Rectal smooth muscle tissue (tissue), 1 donor: ENCODE measurements around the gene SPATA32.

Experiments
- H3K27ac ChIP-seq: one replicate; pipeline ENCODE4 v1.7.0; 2013; ENCODE audit warnings: low read depth, low read length, inconsistent platforms
- H3K27me3 ChIP-seq: one replicate; pipeline ENCODE4 v1.7.0; 2013; ENCODE audit warnings: low read length; ENCODE audit not compliant: control insufficient read depth, insufficient read depth
- H3K36me3 ChIP-seq: one replicate; pipeline ENCODE4 v1.7.0; 2013; ENCODE audit warnings: low read length; ENCODE audit not compliant: control insufficient read depth, insufficient read depth
- H3K4me1 ChIP-seq: one replicate; pipeline ENCODE4 v1.7.0; 2013; ENCODE audit warnings: low read length; ENCODE audit not compliant: control insufficient read depth, insufficient read depth
- H3K4me3 ChIP-seq: one replicate; pipeline ENCODE4 v1.7.0; 2013; ENCODE audit warnings: low read length
- H3K9ac ChIP-seq: one replicate; pipeline ENCODE4 v1.7.0; 2013; ENCODE audit warnings: low read length

The SPATA32 gene

DNA sequence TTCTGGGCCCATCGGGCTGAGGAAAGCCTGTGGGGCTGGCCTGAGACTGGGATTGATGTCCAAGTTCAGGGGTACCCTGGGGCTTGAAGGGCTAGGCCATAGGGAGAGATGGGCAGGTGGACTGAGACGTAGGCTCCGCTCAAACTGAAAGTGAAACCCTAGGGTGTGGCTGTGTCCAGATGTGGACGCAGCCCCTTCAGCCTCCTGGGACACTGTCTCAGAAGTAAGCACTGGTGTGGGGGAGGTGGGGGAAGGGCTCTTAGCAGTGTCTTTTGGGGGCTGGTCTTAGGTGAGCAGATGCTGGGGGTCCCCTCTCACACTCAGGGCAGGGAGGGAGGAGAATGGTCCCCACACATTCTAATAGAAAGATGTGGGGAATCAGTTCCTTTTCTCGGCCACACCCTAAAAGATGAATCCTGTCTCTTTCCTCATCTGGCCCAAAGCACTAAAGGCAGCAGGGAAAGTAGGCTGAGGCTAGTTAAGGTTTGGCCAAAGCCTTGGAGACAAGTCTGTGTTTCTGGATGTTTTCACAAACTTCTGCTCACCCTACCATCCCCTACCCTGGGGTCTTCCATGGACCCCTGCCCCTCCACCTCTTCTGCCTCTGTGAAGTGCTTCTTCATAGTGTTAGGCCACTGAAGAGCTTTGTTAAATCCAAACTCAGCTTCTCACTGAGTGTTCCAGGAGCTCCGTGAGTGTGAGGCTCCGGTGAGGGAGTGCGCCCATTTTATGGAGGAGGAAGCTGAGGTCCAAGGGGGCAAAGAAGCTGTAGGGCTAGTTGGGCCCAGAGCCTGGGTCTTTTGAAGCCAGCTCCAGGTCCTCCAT is 34.6 kb downstream of the SPATA32 start:
- H3K27me3 ChIP-seq = no peaks in the 10 kb centered on the region
- H3K4me1 ChIP-seq = peaks cover 2% of the 10 kb centered on the region
- peak overlapping the region; percentile 23 for H3K4me3 ChIP-seq
- no peak overlapping the region for H3K9ac ChIP-seq
- no peaks in the 10 kb centered on the region for H3K36me3 ChIP-seq
- peak overlapping the region; percentile 48 for H3K27ac ChIP-seq

DNA sequence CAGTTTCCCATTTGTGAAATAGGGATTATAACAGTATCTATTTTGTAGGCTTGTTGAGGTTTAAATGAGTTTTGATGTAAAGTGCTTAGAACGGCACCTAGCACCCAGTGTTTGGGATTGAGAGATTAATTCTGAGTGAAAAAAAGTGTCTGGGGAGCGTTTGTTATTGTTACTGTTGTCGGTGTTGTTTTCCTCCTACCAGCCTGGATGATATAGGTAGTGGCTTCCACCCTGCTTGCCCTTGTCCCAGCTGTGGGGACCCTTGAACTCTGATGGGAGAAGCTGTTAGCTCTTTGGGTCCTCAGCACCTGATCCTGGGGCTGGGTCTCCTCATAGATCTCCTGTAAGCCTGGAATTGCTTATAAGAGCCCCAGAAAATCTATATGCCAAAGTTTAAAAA is 35.3 kb downstream of the SPATA32 start:
- Histone ChIP-seq H3K9ac (no peak overlapping the region), H3K4me3 (peak overlapping the region; percentile 29)

DNA sequence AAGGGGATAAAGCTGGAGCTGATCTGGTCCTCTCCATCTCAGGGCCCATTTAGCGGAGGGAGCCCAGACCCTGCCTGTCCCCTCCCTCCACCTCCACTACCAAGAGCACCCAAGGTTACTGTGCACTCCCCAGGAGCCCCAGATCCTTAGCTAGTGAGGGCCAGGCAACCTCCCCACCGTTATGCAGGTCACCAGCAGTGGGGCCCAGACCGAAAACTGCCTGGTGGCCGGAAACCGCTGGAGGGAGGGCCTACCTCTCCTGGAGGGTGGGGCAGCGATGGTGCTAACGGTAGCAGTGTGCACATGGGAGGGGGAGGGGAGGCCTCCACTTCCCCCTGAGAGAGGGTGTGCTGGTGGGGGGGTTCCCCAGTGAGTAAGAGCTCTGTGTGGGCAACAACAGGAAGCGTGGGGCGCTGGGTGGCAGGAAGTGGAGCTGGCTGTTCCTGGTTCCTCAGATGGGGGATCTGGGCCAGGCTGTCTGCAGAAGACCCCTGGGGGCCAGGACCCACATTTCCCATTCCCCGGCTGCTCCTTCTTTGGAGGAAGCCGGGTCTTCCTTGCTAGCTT is 35.8 kb downstream of the SPATA32 start:
- H3K9ac ChIP-seq = no peak overlapping the region
- no peaks in the 10 kb centered on the region for H3K36me3 ChIP-seq
- peak overlapping the region; percentile 29 for H3K4me3 ChIP-seq
- H3K27ac ChIP-seq = no peak overlapping the region
- peaks cover 2% of the 10 kb centered on the region for H3K4me1 ChIP-seq
- H3K27me3 ChIP-seq = no peaks in the 10 kb centered on the region

More for the DNA sequence above, 35.3 kb downstream of the SPATA32 start:
- Histone ChIP-seq H3K27me3 (no peaks in the 10 kb centered on the region), H3K36me3 (no peaks in the 10 kb centered on the region), H3K4me1 (peaks cover 2% of the 10 kb centered on the region), H3K27ac (no peak overlapping the region)

DNA sequence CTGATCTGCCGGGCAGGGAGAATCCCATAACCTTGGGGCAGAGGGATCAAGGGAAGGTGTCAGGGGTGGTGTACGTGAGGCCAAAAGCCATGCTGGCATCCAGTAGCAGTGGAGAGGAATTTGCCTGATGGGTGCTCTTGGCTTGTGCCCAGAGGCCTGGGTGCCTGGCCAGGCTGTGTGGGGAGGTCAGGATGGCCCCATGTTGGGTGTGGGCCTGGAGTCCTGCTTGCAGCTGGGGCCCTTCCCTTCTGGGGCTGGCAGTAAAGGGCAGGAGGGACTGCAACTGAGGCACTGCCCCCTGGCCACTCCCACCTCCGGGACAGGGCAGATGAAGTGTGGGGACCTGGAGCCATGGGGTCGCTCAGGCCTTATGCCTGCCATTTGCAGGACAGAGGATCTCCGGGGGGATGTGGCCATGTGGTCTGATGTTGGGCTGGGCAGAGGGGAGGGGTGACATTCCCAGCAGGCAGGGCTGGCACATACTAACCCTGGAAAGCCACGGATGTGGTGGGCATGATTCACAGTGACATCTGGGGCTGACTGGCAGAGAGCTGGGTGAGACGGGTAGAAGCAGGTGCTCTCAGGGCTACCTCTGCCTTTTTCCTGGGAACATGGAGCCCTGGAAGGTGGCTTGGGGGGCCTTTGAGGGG is 36.7 kb downstream of the SPATA32 start:
- H3K27me3 ChIP-seq = no peaks in the 10 kb centered on the region
- H3K36me3 ChIP-seq = no peaks in the 10 kb centered on the region
- H3K27ac ChIP-seq = no peak overlapping the region
- peaks cover 2% of the 10 kb centered on the region for H3K4me1 ChIP-seq
- no peak overlapping the region for H3K4me3 ChIP-seq
- no peak overlapping the region for H3K9ac ChIP-seq

DNA sequence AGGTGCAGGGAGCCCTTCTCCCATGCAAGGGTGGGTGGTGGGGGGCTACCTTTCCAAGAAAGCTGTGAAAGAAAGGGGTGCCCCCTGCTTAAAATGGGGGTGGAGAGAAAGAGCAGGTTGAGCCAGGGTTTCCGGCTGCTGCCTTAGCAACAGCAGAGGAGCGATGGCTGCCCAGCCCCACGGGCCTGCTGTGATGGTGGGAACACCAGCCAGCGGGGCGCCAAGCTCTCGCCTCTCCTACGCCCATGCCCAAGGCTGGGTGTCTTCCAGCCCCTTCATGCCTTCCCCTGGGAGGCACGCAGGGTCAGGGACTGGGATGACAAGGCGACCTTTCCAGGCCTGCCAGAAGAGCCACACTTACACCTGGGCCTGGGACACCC is 37.2 kb downstream of the SPATA32 start:
- no peaks in the 10 kb centered on the region for H3K27me3 ChIP-seq
- no peaks in the 10 kb centered on the region for H3K36me3 ChIP-seq
- no peaks in the 10 kb centered on the region for H3K4me1 ChIP-seq
- H3K4me3 ChIP-seq = no peak overlapping the region
- H3K9ac ChIP-seq = no peak overlapping the region
- H3K27ac ChIP-seq = no peak overlapping the region

DNA sequence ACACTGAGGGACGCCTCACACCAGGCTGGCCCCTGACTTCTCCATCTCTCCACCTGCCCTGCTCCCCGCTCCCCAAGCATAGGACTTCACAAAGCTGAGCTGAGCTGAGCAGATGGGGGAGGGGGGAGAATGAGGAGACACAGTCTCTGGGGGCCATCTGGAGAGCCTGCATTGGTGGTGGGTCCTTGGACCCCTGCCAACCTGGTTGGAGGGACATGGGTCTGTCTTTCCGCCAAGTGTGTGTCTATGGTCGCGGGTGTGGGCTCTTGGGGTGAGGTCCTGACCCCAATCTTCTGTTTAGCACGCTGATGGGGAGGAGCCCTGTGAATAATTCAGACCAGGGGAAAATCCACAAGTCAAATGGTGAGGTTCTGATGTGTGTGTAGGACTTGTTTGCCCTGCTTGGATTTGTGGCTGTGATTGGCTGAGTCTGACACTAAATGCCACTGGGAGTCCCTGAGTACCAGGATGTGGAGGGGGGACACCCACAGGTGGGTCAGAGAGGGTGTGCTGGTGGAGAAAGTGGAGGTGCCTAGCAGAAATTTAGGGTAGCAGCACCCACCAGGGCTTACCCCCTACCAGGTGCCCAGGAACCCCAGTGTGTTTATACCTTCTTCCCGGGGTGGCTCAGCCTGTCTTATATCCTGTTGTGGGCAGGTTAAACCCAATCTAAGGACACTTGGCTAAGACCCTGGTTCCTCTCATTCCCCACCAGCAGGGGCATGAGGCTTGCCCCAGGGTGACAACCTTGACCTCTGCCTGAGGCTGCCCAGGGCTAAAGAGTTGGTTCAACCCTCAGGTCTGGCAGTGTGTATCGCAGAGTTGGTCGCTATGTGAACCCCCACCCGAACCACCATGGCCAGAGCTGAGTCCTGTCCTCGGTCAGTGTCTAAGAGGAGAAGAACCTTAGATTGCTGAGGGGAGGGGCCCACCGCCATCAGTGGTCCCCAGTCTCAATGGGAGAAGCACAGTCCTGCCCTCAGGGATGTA is 38.1 kb downstream of the SPATA32 start:
- Histone ChIP-seq H3K4me1 (no peaks in the 10 kb centered on the region), H3K27me3 (no peaks in the 10 kb centered on the region), H3K36me3 (no peaks in the 10 kb centered on the region), H3K27ac (no peak overlapping the region), H3K4me3 (peak overlapping the region; percentile 53), H3K9ac (peak overlapping the region; percentile 8)

DNA sequence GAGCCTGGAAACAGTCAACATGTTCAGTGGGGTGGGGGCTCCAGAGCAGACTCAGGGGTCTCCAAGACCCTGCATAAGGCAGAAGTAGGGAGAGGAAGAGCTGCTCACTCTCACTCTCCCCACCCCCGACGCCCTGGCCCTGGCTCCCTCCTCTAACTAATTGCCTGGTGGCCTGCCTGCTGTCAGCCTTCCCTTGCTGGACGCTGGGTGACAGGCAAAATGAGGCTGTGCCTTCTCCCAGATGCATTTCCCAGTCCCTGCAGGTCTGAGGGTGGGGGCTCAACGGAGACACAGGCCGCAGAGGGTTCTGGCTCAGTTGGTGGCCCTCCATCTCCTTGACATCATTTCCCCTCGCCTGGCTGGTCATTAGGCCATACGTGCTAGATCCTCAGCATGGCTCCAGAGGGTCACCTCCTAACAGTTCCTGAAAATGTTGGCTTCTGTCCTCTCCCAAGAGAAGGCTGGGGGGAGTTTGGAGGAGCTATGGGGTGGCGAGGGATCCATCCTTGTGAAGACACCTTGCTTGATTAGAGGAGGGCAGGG is 38.8 kb downstream of the SPATA32 start:
- no peak overlapping the region for H3K27ac ChIP-seq
- no peaks in the 10 kb centered on the region for H3K4me1 ChIP-seq
- H3K4me3 ChIP-seq = peak overlapping the region; percentile 53
- no peaks in the 10 kb centered on the region for H3K36me3 ChIP-seq
- no peaks in the 10 kb centered on the region for H3K27me3 ChIP-seq
- peak overlapping the region; percentile 22 for H3K9ac ChIP-seq

DNA sequence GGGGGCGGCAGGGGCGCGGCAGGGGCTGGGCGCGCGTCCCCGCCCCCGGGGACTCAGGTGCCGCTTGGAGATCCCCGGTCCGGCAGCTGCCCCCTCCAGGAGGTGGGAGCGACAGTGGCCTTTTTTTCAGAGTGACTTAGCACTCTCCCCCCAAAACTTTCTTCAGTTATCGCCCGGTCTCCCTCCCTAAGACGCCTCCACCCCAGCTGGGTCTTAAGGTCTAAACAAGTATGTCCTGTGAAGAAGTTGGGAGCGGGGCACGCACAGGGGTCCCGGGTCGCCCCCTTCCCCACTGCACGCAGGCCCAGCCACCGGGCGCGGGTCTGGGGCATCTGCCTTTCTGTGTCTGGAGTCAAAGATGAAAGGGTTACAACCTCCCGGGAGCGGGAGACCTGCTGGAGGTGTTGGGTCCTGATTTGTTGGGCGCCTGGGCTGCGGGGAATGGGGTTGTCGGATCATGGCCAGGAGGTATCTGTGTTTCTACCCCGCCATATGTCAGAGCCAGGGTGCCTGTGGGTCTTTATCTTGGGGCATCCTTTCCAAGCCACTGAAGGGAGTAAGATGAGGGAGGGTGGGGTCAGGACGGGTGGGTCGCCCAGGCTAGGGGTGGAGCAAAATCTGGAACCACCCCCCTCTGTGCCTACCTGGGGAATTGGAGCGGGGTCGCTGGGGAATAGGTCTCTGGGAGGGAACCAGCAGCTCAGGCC is 39.5 kb downstream of the SPATA32 start:
- H3K27ac ChIP-seq = no peak overlapping the region
- H3K4me3 ChIP-seq = peak overlapping the region; percentile 53
- H3K36me3 ChIP-seq = no peaks in the 10 kb centered on the region
- H3K4me1 ChIP-seq = no peaks in the 10 kb centered on the region
- no peaks in the 10 kb centered on the region for H3K27me3 ChIP-seq
- H3K9ac ChIP-seq = peak overlapping the region; percentile 22

DNA sequence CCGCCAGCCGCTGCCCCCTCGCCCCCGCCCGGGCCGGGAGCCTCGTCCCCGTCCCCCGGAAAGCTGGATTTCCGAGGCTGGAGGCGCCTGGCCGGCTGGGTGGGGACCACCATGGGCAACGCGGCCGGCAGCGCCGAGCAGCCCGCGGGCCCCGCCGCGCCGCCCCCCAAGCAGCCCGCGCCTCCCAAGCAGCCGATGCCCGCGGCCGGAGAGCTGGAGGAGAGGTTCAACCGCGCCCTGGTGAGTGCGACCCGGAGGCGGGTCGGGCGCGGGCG is 39.9 kb downstream of the SPATA32 start:
- H3K9ac ChIP-seq = no peak overlapping the region

DNA sequence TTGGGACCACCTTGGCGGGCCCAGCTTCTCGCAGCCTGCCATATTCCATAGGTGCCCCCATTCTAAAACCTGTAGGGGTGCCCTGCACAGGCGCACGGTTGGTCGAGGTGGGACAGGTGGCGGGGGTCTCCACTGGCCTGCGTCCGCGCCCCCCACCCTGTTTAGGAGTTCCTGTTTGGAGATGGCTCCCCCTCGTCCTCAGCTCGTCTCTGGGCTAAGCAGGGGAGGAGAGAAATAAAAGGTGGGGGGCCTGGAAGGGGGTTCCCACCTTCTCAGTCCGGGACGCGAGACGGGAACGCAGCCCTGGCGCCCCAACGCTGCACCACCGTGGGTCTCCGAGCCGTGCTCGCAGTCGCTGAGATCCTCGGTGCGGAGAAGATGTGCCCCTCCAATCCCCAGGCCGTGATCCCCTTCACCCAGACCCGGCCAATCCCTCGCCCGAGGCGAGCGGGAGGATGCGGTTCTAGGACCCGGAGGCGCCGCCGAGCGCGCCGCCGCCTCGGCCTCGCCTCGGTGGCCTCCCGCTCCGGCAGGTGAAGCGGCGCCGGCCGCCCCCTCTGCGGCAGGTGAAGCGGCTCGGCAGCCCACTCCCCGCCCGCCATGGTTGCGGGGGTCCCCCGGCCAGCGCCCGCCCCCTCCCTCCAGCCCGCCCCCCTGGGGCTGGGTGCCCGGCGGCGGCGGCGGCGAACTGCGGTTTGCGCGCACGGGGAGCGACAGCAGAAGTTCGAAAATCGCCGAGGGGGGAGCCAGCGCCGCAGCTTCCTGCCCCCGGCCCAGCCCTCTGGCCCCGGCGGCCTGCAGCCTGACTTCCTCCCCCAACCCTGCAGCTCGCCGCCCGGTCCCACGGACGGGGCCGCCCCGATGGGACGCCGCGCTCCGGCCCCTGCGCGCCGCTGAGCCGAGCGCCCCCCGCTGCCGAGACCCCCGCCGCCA is 40.5 kb downstream of the SPATA32 start, which contains the start of gene FMNL1:
Gene FMNL1 (plus strand): TSS at position 805 of the 933 bp plus-strand sequence. CDS start 240 bp downstream, outside the sequence.
- no peaks in the 10 kb centered on the region for H3K36me3 ChIP-seq
- no peaks in the 10 kb centered on the region for H3K27me3 ChIP-seq
- peak within 1 kb of the TSS; percentile 6 for H3K9ac ChIP-seq
- H3K4me1 ChIP-seq = no peaks in the 10 kb centered on the region
- H3K4me3 ChIP-seq = peak within 1 kb of the TSS; percentile 72
- H3K27ac ChIP-seq = no peak within 1 kb of the TSS

More for the DNA sequence above, 39.9 kb downstream of the SPATA32 start:
- Histone ChIP-seq H3K4me3 (peak overlapping the region; percentile 53), H3K27ac (no peak overlapping the region), H3K27me3 (no peaks in the 10 kb centered on the region), H3K4me1 (no peaks in the 10 kb centered on the region), H3K36me3 (no peaks in the 10 kb centered on the region)

DNA sequence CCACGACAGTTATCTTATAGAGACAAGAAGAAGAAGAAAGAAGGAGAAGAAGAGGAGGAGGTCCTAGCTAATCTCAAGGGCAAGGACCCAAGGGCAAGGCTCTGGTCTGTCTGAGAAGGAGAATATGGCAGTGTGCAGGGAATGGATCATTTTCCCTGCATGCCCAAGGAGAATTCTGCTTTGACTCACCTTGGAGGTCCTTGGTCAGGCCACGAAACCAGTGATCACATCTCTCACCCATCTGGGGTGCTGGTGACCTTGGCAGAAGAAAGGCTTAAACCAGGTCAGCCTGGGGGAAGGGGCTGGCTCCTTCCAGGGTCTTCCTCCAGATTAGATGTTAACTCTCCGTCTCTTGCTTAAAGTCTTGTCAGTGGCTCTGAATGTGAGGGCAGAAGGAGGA is 41.8 kb downstream of the SPATA32 start:
- H3K27me3 ChIP-seq = no peaks in the 10 kb centered on the region
- H3K9ac ChIP-seq = no peak overlapping the region
- no peaks in the 10 kb centered on the region for H3K4me1 ChIP-seq
- H3K27ac ChIP-seq = no peak overlapping the region
- H3K36me3 ChIP-seq = no peaks in the 10 kb centered on the region
- H3K4me3 ChIP-seq = no peak overlapping the region
